Stomach (tissue), 4 donors: ENCODE data around the gene ROBO3.

Source experiments
- EP300 ChIP-seq: sonication (generic); formaldehyde crosslinking; IDR thresholded peaks from one replicate; pipeline ENCODE4 v1.6.1; 2017; ENCODE audit warnings: antibody characterized with exemption
- POLR2A ChIP-seq, 4 donors: fragments of 450-650 bp; IDR thresholded peaks; one replicate each; pipeline ENCODE4 v1.6.1; 2016; ENCODE audit warnings: antibody characterized with exemption in 4 of 4, control low read depth in 2 of 4, mild to moderate bottlenecking in 1 of 4, moderate library complexity in 1 of 4
- POLR2AphosphoS5 ChIP-seq, 3 donors: sonication (generic); formaldehyde crosslinking; IDR thresholded peaks; one replicate each; pipeline ENCODE4 v1.6.1; 2016; ENCODE audit warnings: antibody characterized with exemption in 3 of 3
- TF ChIP-seq, protein P1 (sequence below), 7 experiments: fragments of 450-650 bp in 4 of 7; fragments of 200-600 bp in 3 of 7; sonication (generic) in 3 of 7; IDR thresholded peaks; one replicate each; pipeline ENCODE4 v1.5.1; 2016 to 2019; ENCODE audit warnings: antibody characterized with exemption in 7 of 7, control low read depth in 2 of 7, mild to moderate bottlenecking in 1 of 7

DNA sequence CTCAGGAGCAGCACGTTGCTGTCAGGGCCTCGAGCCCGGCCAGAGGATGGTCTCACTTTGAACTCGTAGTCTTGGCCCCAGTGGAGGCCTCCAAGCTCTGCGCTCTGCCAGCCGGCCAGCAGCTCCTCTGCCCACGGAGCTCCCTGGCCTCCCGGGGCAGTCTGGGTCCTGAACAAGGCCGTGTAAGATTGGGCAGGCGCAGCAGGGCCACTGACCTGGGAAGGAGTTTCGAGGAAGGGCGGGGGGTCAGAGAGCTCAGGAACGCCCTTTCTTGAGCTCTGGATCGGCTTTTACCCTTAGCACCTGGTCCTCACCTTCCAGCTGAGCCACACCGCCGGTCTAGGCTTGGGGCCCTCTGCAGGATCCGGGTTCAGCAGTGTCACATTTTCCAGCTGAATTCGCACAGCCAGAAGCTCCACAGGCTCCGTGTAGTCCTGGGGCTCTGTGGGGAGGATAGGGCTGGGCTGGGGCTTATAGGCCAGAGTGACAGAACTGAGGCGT is 30.3 kb downstream of the ROBO3 start:
- TF ChIP-seq, protein P1, sequence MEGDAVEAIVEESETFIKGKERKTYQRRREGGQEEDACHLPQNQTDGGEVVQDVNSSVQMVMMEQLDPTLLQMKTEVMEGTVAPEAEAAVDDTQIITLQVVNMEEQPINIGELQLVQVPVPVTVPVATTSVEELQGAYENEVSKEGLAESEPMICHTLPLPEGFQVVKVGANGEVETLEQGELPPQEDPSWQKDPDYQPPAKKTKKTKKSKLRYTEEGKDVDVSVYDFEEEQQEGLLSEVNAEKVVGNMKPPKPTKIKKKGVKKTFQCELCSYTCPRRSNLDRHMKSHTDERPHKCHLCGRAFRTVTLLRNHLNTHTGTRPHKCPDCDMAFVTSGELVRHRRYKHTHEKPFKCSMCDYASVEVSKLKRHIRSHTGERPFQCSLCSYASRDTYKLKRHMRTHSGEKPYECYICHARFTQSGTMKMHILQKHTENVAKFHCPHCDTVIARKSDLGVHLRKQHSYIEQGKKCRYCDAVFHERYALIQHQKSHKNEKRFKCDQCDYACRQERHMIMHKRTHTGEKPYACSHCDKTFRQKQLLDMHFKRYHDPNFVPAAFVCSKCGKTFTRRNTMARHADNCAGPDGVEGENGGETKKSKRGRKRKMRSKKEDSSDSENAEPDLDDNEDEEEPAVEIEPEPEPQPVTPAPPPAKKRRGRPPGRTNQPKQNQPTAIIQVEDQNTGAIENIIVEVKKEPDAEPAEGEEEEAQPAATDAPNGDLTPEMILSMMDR (IDR thresholded peaks at IDR 0.05), result no peak
- TF ChIP-seq EP300, result no peak
- TF ChIP-seq POLR2A (IDR thresholded peaks at IDR 0.05), result no peak
- TF ChIP-seq POLR2AphosphoS5 (IDR thresholded peaks at IDR 0.05), result no peak
